Measurements from ENCODE around the gene DDX25. TPM values are rescaled to one million over a fixed set of nuclear protein-coding genes. Genes with fewer than 3 reads are reported as not detected.

Gene DDX25
- total and polyA plus RNA-seq, 2 of the 4 experiments (the other 2 are of a cell fraction): under 0.01 TPM; not detected in 1

- in situ Hi-C loops (cut with MboI; ENCODE audit: low sequenced_read_pairs): no loop called here
- dilution Hi-C loops (cut with HindIII; ENCODE audit: low sequenced_read_pairs, unreplicated experiment): no loop called here
- no peak for TF ChIP-seq MXI1 (IDR thresholded peaks at IDR 0.05; ENCODE audit: borderline replicate concordance, low read depth, low read length)
- TF ChIP-seq, protein P1, sequence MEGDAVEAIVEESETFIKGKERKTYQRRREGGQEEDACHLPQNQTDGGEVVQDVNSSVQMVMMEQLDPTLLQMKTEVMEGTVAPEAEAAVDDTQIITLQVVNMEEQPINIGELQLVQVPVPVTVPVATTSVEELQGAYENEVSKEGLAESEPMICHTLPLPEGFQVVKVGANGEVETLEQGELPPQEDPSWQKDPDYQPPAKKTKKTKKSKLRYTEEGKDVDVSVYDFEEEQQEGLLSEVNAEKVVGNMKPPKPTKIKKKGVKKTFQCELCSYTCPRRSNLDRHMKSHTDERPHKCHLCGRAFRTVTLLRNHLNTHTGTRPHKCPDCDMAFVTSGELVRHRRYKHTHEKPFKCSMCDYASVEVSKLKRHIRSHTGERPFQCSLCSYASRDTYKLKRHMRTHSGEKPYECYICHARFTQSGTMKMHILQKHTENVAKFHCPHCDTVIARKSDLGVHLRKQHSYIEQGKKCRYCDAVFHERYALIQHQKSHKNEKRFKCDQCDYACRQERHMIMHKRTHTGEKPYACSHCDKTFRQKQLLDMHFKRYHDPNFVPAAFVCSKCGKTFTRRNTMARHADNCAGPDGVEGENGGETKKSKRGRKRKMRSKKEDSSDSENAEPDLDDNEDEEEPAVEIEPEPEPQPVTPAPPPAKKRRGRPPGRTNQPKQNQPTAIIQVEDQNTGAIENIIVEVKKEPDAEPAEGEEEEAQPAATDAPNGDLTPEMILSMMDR (conservative IDR thresholded peaks at IDR 0.05; ENCODE audit: low read depth, low read length): no peak
- no peak for TF ChIP-seq NFE2L2 (IDR thresholded peaks at IDR 0.05; ENCODE audit: low read depth, low read length)
Observed at GRCh38 chr11:125974284-125974683, 70.0 kb downstream of the DDX25 start.

More at GRCh38 chr11:125974284-125974683, 70.0 kb downstream of the DDX25 start:
- Histone ChIP-seq H3K9me1 (ENCODE audit: insufficient read depth, low read length) (no peaks in the 10 kb centered on the region), H2BK15ac (ENCODE audit: low read depth, low read length) (no peak overlapping the region), H3K36me3 (ENCODE audit: control insufficient read depth, insufficient read depth, low read length) (no peaks in the 10 kb centered on the region), H3K56ac (ENCODE audit: extremely low read depth, insufficient read depth, low read length) (no peak overlapping the region), H4K20me1 (ENCODE audit: insufficient read depth, low read length) (no peaks in the 10 kb centered on the region), H2AFZ (replicated peaks; ENCODE audit: low read length, poor library complexity) (no peak overlapping the region), H2AK9ac (replicated peaks; ENCODE audit: low read depth, low read length, poor library complexity) (no peak overlapping the region), H3K4me3 (ENCODE audit: insufficient read depth, low read depth, low read length) (no peak overlapping the region), H3K4ac (ENCODE audit: low read depth, low read length) (no peak overlapping the region), H4K5ac (ENCODE audit: low read depth, low read length) (no peak overlapping the region), H3K4me2 (ENCODE audit: low read depth, low read length) (no peak overlapping the region), H2AK5ac (ENCODE audit: low read depth, low read length) (no peak overlapping the region), H2BK120ac (ENCODE audit: low read depth, low read length) (no peak overlapping the region), H4K8ac (ENCODE audit: low read depth in 2 of 2, low read length in 2 of 2) (no peak overlapping the region), H3K23ac (ENCODE audit: low read depth, low read length) (no peak overlapping the region), H4K91ac (ENCODE audit: insufficient read depth, low read depth, low read length) (no peak overlapping the region), H3K79me1 (ENCODE audit: low read depth in 1 of 2, low read length in 2 of 2) (no peaks in the 10 kb centered on the region), H3K14ac (replicated peaks; ENCODE audit: low read depth, low read length) (no peak overlapping the region), H3K9me3 (ENCODE audit: control insufficient read depth, insufficient read depth, low read length) (no peaks in the 10 kb centered on the region), H3K27me3 (ENCODE audit: control insufficient read depth, insufficient read depth, low read length) (peaks cover 3% of the 10 kb centered on the region; the same call in 1 of the 2 replicates), H2BK5ac (ENCODE audit: low read depth, low read length, poor library complexity, severe bottlenecking) (no peak overlapping the region), H3K27ac (ENCODE audit: insufficient read depth, low read length) (no peak overlapping the region), H2BK20ac (ENCODE audit: low read depth, low read length) (no peak overlapping the region), H3K4me1 (ENCODE audit: control insufficient read depth, insufficient read depth, low read length) (no peaks in the 10 kb centered on the region), H3K18ac (ENCODE audit: low read depth, low read length) (no peak overlapping the region), H3K9ac (ENCODE audit: low read depth, low read length) (no peak overlapping the region)
- ATAC-seq (ENCODE audit: low read depth) (no peak), DNase-seq (no peak)
- CTCF ChIA-PET: no interaction called here
- POLR2A ChIA-PET (ENCODE audit: unreplicated experiment): no interaction called here
- no TSS peak for BruUV-seq (replicated peaks)
- intact Hi-C loops (cut with micrococcal nuclease): no loop called here

Measured in IMR-90 (cell line).